Measurements from ENCODE around the gene HNRNPC.

DNA sequence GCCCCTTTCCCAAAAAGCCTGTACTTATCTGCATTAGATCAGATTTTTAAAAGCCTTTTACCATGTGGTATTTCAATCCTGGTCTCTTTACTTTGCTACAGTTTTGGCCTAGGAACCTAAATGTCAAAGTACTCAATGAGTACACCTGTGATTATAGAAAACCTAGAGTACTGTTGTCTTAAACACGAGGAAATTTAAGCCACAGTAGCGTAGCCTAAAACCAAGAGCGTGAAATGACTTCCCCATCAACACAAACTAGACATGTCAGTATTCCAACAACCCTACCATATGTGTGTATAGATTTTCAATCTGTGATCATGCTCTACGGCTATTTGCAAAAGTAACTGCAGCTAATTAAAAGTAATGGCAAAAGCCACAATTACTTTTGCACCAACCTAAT, 60.7 kb downstream of the HNRNPC start:
- no peak for TF ChIP-seq NFXL1 (IDR thresholded peaks at IDR 0.05; ENCODE audit: borderline replicate concordance)
- no peak for TF ChIP-seq HDAC2 (IDR thresholded peaks at IDR 0.05)
- TF ChIP-seq POLR2AphosphoS5 (IDR thresholded peaks at IDR 0.05; ENCODE audit: low read length), result no peak
- TF ChIP-seq, protein P1, sequence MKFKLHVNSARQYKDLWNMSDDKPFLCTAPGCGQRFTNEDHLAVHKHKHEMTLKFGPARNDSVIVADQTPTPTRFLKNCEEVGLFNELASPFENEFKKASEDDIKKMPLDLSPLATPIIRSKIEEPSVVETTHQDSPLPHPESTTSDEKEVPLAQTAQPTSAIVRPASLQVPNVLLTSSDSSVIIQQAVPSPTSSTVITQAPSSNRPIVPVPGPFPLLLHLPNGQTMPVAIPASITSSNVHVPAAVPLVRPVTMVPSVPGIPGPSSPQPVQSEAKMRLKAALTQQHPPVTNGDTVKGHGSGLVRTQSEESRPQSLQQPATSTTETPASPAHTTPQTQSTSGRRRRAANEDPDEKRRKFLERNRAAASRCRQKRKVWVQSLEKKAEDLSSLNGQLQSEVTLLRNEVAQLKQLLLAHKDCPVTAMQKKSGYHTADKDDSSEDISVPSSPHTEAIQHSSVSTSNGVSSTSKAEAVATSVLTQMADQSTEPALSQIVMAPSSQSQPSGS (IDR thresholded peaks at IDR 0.05; ENCODE audit: low read length), result no peak
- TF ChIP-seq EZH2 (IDR thresholded peaks at IDR 0.05; ENCODE audit: borderline replicate concordance, control insufficient read depth, low read depth, low read length), result no peak
- TF ChIP-seq, protein P2, sequence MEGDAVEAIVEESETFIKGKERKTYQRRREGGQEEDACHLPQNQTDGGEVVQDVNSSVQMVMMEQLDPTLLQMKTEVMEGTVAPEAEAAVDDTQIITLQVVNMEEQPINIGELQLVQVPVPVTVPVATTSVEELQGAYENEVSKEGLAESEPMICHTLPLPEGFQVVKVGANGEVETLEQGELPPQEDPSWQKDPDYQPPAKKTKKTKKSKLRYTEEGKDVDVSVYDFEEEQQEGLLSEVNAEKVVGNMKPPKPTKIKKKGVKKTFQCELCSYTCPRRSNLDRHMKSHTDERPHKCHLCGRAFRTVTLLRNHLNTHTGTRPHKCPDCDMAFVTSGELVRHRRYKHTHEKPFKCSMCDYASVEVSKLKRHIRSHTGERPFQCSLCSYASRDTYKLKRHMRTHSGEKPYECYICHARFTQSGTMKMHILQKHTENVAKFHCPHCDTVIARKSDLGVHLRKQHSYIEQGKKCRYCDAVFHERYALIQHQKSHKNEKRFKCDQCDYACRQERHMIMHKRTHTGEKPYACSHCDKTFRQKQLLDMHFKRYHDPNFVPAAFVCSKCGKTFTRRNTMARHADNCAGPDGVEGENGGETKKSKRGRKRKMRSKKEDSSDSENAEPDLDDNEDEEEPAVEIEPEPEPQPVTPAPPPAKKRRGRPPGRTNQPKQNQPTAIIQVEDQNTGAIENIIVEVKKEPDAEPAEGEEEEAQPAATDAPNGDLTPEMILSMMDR (IDR thresholded peaks at IDR 0.05 in 2 of 3, conservative IDR thresholded peaks at IDR 0.05 in 1 of 3; ENCODE audit: control insufficient read depth in 2 of 3, extremely low read depth in 1 of 3, insufficient read depth in 1 of 3, low read depth in 3 of 3, low read length in 3 of 3), result no peak
- no peak for TF ChIP-seq MXI1 (IDR thresholded peaks at IDR 0.05; ENCODE audit: low read depth, low read length)
- no peak for TF ChIP-seq JUND (IDR thresholded peaks at IDR 0.05; ENCODE audit: low read depth, low read length)

All from GM12878 (cell line).